Stomach smooth muscle (tissue), 2 donors: ENCODE data around the gene ANKHD1.

ENCODE experiments used
- H3K27ac ChIP-seq: one replicate; pipeline ENCODE4 v1.7.0; 2013; ENCODE audit warnings: mild to moderate bottlenecking, low read length, inconsistent platforms
- H3K27me3 ChIP-seq, 2 donors: one replicate each; pipeline ENCODE4 v1.7.0; 2013; ENCODE audit warnings: low read length in 2 of 2; ENCODE audit not compliant: insufficient read depth in 2 of 2, control insufficient read depth in 1 of 2
- H3K36me3 ChIP-seq, 2 donors: one replicate each; pipeline ENCODE4 v1.7.0; 2013; ENCODE audit warnings: low read length in 2 of 2; ENCODE audit not compliant: control insufficient read depth in 2 of 2, insufficient read depth in 2 of 2
- H3K4me1 ChIP-seq: one replicate; pipeline ENCODE4 v1.7.0; 2013; ENCODE audit warnings: low read length; ENCODE audit not compliant: control insufficient read depth, insufficient read depth
- H3K4me3 ChIP-seq, 2 donors: one replicate each; pipeline ENCODE4 v1.7.0; 2013; ENCODE audit warnings: low read length in 2 of 2
- H3K9ac ChIP-seq, 2 donors: one replicate each; pipeline ENCODE4 v1.7.0; 2013; ENCODE audit warnings: low read length in 2 of 2, mild to moderate bottlenecking in 1 of 2
- H3K9me3 ChIP-seq, 2 donors: one replicate each; pipeline ENCODE4 v1.7.0; 2013; ENCODE audit warnings: low read length in 2 of 2; ENCODE audit not compliant: control insufficient read depth in 2 of 2
- donor health status: healthy.
- donor health status: Pancreatic carcinoma.

The ANKHD1 gene, protein sequence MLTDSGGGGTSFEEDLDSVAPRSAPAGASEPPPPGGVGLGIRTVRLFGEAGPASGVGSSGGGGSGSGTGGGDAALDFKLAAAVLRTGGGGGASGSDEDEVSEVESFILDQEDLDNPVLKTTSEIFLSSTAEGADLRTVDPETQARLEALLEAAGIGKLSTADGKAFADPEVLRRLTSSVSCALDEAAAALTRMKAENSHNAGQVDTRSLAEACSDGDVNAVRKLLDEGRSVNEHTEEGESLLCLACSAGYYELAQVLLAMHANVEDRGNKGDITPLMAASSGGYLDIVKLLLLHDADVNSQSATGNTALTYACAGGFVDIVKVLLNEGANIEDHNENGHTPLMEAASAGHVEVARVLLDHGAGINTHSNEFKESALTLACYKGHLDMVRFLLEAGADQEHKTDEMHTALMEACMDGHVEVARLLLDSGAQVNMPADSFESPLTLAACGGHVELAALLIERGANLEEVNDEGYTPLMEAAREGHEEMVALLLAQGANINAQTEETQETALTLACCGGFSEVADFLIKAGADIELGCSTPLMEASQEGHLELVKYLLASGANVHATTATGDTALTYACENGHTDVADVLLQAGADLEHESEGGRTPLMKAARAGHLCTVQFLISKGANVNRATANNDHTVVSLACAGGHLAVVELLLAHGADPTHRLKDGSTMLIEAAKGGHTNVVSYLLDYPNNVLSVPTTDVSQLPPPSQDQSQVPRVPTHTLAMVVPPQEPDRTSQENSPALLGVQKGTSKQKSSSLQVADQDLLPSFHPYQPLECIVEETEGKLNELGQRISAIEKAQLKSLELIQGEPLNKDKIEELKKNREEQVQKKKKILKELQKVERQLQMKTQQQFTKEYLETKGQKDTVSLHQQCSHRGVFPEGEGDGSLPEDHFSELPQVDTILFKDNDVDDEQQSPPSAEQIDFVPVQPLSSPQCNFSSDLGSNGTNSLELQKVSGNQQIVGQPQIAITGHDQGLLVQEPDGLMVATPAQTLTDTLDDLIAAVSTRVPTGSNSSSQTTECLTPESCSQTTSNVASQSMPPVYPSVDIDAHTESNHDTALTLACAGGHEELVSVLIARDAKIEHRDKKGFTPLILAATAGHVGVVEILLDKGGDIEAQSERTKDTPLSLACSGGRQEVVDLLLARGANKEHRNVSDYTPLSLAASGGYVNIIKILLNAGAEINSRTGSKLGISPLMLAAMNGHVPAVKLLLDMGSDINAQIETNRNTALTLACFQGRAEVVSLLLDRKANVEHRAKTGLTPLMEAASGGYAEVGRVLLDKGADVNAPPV (N-terminal part only)

DNA sequence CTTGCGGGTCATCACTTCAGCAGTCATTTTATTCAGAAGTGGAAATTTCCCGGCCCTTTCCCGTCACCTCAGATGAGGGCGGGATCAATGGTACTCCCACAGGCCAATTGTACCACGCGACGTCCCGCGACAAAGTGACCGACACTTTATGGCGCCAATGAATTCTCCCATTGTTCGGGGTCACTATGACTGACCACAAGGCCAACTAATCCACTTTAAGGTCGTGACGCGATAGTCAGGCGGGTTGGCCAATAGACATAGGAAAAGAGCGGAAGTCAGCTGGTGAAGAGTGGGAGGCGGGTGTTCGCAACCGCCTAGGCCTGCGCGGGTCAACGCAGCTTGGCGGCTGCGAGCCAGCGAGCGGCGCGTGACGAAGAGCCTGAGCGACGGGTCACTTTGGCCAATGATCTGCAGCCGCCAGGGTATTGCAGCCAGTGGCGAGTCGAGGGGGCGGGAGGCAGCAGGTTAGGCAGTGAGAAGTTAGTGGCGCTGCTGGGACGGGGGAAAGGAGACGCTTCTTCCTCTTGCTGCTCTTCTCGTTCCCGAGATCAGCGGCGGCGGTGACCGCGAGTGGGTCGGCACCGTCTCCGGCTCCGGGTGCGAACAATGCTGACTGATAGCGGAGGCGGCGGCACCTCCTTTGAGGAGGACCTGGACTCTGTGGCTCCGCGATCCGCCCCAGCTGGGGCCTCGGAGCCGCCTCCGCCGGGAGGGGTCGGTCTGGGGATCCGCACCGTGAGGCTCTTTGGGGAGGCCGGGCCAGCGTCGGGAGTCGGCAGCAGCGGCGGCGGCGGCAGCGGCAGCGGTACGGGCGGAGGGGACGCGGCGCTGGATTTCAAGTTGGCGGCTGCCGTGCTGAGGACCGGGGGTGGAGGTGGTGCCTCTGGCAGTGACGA lies at the start of gene ANKHD1:
ANKHD1 (plus strand) TSS at position 472 of the 896 bp plus-strand sequence; CDS start at position 607, 135 bp downstream.
- peaks cover 26% of the 10 kb centered on the region for H3K4me1 ChIP-seq
- peak within 1 kb of the TSS; percentile 86 to 93 for H3K9ac ChIP-seq
- peak within 1 kb of the TSS; percentile 79 to 99 for H3K4me3 ChIP-seq
- peaks cover 0 to 2% of the 10 kb centered on the region in 2 donors for H3K36me3 ChIP-seq
- no peaks in the 10 kb centered on the region for H3K27me3 ChIP-seq
- H3K9me3 ChIP-seq: no peaks in the 10 kb centered on the region
- peak within 1 kb of the TSS; percentile 93 for H3K27ac ChIP-seq

DNA sequence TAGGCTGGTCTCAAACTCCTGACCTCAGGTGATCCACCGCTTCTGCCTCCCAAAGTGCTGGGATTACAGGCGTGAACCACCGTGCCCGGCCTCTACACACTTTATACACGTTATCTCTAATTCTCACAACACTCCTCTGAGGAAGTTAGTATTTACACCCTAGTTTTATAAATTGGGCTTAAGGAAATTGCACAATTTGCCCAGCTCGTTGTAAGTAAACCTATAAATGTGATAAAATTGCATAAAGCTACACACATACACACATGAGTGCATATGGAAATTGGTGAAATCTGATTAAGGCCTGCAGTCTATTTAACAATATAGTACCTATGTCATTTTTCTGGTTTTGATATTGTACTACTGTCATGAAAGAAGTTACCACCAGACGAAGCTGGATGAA lies 46.1 kb upstream of the ANKHD1 start:
- H3K27me3 ChIP-seq: no peaks in the 10 kb centered on the region
- no peak overlapping the region for H3K27ac ChIP-seq
- H3K36me3 ChIP-seq: no peaks in the 10 kb centered on the region
- H3K4me1 ChIP-seq: peaks cover 11% of the 10 kb centered on the region
- H3K9me3 ChIP-seq: no peaks in the 10 kb centered on the region
- H3K9ac ChIP-seq: no peak overlapping the region
- H3K4me3 ChIP-seq: no peak overlapping the region

DNA sequence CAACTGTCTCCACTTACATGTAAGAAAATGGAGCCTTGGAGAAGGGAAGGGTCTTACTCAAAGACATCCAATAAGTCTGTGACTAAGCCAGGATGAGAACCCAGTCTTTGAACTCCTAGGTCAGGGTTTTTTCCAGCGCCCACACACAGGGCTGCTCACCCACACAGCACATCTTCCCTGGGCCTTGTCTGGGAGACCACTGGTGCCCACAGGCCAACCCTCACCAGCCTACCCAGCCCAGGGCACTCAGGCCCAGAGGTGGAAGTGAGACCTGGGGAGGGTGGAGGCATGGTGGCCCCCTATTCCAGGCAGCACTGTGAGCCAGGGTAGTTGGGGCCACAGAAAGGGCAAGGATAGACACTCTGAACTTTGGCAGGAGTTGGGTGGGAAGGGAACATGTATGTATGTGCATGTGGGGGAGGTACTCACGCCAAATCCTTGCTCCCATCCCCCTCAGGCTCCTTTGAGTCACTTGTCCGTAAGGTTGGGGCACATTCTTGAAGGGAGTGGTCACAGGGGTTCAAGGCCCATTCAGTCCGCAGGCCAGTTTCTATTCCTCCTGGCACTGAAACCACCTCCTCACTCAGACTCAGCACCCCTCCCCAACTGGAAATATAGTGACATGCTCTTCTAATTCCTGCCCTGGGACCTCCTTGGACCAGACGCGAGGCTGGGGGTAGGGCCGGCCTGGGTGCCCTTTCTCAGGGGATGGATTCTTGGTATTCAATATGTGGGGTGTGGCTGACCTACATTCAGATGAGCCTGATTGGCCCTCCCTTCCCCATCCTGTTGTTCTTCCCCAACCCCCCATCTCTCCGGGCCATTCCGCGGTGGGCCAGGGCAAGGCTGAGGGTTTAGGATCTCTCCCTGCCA lies 44.5 kb upstream of the ANKHD1 start:
- H3K9ac ChIP-seq: no peak overlapping the region
- H3K36me3 ChIP-seq: no peaks in the 10 kb centered on the region
- H3K4me3 ChIP-seq: peak overlapping the region in 1 of 2 donors; percentile 58
- no peak overlapping the region for H3K27ac ChIP-seq
- no peaks in the 10 kb centered on the region for H3K9me3 ChIP-seq
- peaks cover 8% of the 10 kb centered on the region for H3K4me1 ChIP-seq
- H3K27me3 ChIP-seq: no peaks in the 10 kb centered on the region

DNA sequence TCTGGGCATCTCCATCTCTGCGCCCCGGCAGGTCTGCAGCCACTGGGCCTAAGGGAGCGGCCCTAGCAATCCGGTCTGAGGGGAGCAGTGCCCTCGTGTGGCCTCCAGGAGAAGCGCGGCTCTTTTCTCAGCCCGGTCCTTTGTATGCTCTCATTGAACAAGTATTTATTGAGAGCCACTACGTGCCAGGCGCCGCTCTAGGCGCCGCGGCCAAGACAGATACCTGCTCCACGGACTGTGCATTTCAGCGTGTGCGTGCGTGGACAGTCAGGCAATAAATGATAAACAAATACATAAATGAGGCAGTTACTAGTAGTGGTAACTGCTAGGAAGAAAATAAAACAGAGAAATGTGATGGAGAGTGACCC lies 43.9 kb upstream of the ANKHD1 start:
- Histone ChIP-seq H3K9me3 (no peaks in the 10 kb centered on the region), H3K9ac (no peak overlapping the region), H3K36me3 (no peaks in the 10 kb centered on the region), H3K4me1 (peaks cover 8% of the 10 kb centered on the region), H3K4me3 (peak overlapping the region in 1 of 2 donors; percentile 63), H3K27ac (no peak overlapping the region), H3K27me3 (no peaks in the 10 kb centered on the region)

DNA sequence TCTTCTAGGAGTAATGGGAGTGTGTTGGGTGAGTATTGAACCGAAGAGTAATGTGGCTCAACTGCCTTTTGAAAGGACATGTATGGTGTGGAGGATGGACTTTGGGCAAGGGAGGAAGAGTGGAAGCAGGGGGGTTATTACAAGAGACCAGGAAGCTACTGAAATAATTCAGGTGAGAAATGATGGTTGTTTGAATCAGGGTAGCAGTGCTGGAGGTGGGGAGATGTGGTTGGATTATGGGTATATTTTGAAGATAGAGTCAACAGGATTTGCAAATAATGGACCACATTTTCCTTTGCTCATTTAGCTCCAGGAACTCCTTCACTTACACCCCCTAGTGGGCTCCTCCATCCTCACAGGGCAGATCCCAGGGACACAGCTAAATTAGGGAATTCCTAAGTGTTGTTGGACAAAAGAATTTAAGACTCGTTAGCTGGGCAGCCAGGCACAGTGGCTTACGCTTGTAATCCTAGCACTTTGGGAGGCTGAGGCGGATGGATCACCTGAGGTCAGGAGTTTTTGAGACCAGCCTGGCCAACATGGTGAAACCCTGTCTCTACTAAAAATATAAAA lies 42.8 kb upstream of the ANKHD1 start:
- H3K27me3 ChIP-seq: no peaks in the 10 kb centered on the region

DNA sequence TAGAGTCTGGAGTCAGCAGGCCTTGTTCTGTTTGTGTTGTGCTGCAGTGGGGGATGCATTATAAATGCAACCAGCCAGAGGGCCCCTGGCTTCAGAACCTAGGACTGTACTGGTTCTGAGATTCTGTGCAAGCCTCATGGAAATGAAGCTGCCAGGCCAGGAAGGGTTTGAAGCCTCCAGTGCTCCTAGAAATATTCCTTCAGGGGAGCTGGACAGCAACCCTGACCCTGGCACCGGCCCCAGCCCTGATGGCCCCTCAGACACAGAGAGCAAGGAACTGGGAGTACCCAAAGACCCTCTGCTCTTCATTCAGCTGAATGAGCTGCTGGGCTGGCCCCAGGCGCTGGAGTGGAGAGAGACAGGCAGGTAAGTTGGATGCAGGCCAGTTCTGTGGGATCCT lies 41.5 kb upstream of the ANKHD1 start, which contains the start of gene SLC4A9:
SLC4A9 (plus strand) TSS at position 94 of the 400 bp plus-strand sequence; CDS start at position 137, 43 bp downstream.
- no peaks in the 10 kb centered on the region for H3K36me3 ChIP-seq
- no peaks in the 10 kb centered on the region for H3K27me3 ChIP-seq
- no peak within 1 kb of the TSS for H3K27ac ChIP-seq
- H3K4me1 ChIP-seq: peaks cover 13% of the 10 kb centered on the region
- H3K9ac ChIP-seq: no peak within 1 kb of the TSS
- H3K9me3 ChIP-seq: no peaks in the 10 kb centered on the region
- H3K4me3 ChIP-seq: no peak within 1 kb of the TSS

More for the DNA sequence above, 42.8 kb upstream of the ANKHD1 start:
- Histone ChIP-seq H3K4me1 (peaks cover 13% of the 10 kb centered on the region), H3K4me3 (no peak overlapping the region), H3K36me3 (no peaks in the 10 kb centered on the region), H3K9ac (no peak overlapping the region), H3K9me3 (no peaks in the 10 kb centered on the region), H3K27ac (no peak overlapping the region)

DNA sequence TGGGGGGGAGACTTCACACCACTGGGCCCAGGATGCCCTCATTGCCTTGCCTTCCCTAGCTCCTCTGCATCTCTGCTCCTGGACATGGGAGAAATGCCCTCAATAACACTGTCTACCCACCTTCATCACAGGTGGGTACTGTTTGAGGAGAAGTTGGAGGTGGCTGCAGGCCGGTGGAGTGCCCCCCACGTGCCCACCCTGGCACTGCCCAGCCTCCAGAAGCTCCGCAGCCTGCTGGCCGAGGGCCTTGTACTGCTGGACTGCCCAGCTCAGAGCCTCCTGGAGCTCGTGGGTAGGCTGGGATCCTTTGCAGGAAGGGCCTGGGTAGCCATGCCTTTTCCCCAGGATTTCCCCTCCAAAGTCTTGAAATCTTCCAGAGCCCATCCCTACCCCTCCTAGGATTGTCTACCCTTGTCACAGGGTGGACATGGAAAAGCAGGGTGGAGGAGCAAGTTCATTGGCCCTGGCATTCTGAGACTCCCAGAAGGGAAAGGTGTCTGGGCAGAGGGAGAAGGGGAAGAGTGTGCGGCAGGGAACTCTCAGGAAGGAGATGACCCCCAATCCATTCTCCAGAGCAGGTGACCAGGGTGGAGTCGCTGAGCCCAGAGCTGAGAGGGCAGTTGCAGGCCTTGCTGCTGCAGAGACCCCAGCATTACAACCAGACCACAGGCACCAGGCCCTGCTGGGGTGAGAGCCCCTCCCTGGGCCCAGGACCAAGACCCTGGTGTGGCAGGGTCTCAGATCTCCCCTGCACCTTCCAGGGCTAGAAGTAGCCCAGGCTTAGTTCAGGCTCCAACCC lies 40.8 kb upstream of the ANKHD1 start:
- no peak overlapping the region for H3K27ac ChIP-seq

DNA sequence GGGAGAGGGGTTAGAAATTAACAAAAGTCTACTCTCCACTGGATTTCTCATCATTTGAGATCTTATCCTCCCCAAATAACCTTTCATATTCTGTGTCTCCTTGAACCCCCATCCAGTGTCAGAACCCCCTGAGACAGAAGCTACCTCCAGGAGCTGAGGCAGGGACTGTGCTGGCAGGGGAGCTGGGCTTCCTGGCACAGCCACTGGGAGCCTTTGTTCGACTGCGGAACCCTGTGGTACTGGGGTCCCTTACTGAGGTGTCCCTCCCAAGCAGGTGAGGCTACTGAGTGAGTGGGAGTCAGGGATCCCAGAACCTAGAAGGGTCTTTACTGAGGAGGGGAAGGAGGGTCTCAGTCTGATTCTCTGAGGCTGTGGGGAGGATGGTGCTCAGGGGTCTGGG lies 39.7 kb upstream of the ANKHD1 start:
- no peaks in the 10 kb centered on the region for H3K27me3 ChIP-seq
- H3K27ac ChIP-seq: no peak overlapping the region
- H3K9ac ChIP-seq: no peak overlapping the region
- no peaks in the 10 kb centered on the region for H3K9me3 ChIP-seq
- no peak overlapping the region for H3K4me3 ChIP-seq
- H3K4me1 ChIP-seq: peaks cover 13% of the 10 kb centered on the region
- H3K36me3 ChIP-seq: no peaks in the 10 kb centered on the region

More for the DNA sequence above, 40.8 kb upstream of the ANKHD1 start:
- H3K9ac ChIP-seq: no peak overlapping the region
- H3K27me3 ChIP-seq: no peaks in the 10 kb centered on the region
- no peak overlapping the region for H3K4me3 ChIP-seq
- no peaks in the 10 kb centered on the region for H3K9me3 ChIP-seq
- peaks cover 13% of the 10 kb centered on the region for H3K4me1 ChIP-seq
- H3K36me3 ChIP-seq: no peaks in the 10 kb centered on the region
